Smooth muscle cell (in vitro differentiated cells): Measurements from ENCODE around the gene SSTR3. TPM values are rescaled to one million over a fixed set of nuclear protein-coding genes. Genes with fewer than 3 reads are reported as not detected.

Experiments
- DNase-seq: peaks from one replicate; lab custom pipeline; 2025; ENCODE audit not compliant: unreplicated experiment; lab: John Stamatoyannopoulos, UW
- H2AFZ ChIP-seq: fragments of 200-600 bp; sonication (generic); 2 replicates; pipeline ENCODE4 v1.6.0; 2016; ENCODE audit warnings: antibody characterized with exemption, low read depth, mild to moderate bottlenecking
- H3F3A ChIP-seq: fragments of 200-600 bp; sonication (generic); 2 replicates; pipeline ENCODE4 v1.6.0; 2017; ENCODE audit warnings: antibody characterized with exemption, low read depth
- H3K27ac ChIP-seq: fragments of 200-600 bp; sonication (generic); 2 replicates; pipeline ENCODE4 v1.5.1; 2016; ENCODE audit warnings: low read depth, mild to moderate bottlenecking
- H3K27me3 ChIP-seq: fragments of 200-600 bp; sonication (generic); 2 replicates; pipeline ENCODE4 v1.6.1; 2016; ENCODE audit warnings: low read depth, mild to moderate bottlenecking
- H3K36me3 ChIP-seq: fragments of 200-600 bp; sonication (generic); 2 replicates; pipeline ENCODE4 v1.5.1; 2016; ENCODE audit warnings: low read depth
- H3K4me1 ChIP-seq: fragments of 200-600 bp; sonication (generic); 2 replicates; pipeline ENCODE4 v1.5.1; 2016; ENCODE audit warnings: low read depth
- H3K4me2 ChIP-seq: fragments of 200-600 bp; sonication (generic); 2 replicates; pipeline ENCODE4 v1.6.0; 2016; ENCODE audit warnings: mild to moderate bottlenecking
- H3K4me3 ChIP-seq: fragments of 200-600 bp; sonication (generic); 2 replicates; pipeline ENCODE4 v1.5.1; 2016; ENCODE audit warnings: mild to moderate bottlenecking
- H3K79me2 ChIP-seq: fragments of 200-600 bp; sonication (generic); 2 replicates; pipeline ENCODE4 v1.6.0; 2016; ENCODE audit warnings: low read depth, mild to moderate bottlenecking
- H3K9ac ChIP-seq: fragments of 200-600 bp; sonication (generic); 2 replicates; pipeline ENCODE4 v1.6.0; 2016; ENCODE audit warnings: low read depth
- H3K9me3 ChIP-seq: fragments of 200-600 bp; sonication (generic); replicated peaks from 2 replicates; pipeline ENCODE4 v1.5.1; 2016; ENCODE audit warnings: low read depth
- H4K20me1 ChIP-seq: fragments of 200-600 bp; sonication (generic); 2 replicates; pipeline ENCODE4 v1.6.0; 2016; ENCODE audit warnings: low read depth
- CTCF ChIP-seq: fragments of 200-600 bp; sonication (generic); IDR thresholded peaks from 2 replicates; pipeline ENCODE4 v1.5.1; 2017; ENCODE audit warnings: borderline replicate concordance, mild to moderate bottlenecking, antibody characterized with exemption; ENCODE audit not compliant: insufficient read depth, poor library complexity, severe bottlenecking
- WGBS: methylation state at CpG from one replicate; pipeline ENCODE4 v1.1.7; 2016; ENCODE audit warnings: low lambda C conversion rate; 5-methylcytosine and 5-hydroxymethylcytosine counted together
- polyA plus RNA-seq: library from polyadenylated mRNA; unstranded; fragments of >200 nt; fragmentation: Nextera tagmentation; extraction: Ambion mirVana; gene quantifications from 2 replicates; pipeline ENCODE4 v1.2.1, GENCODE V29; 2016
- total RNA-seq: library from RNA; depleted of rRNA; stranded (reverse); fragments of >200 nt; gene quantifications from 2 replicates; pipeline ENCODE4 v1.2.3, GENCODE V29; 2014

The SSTR3 gene
- total and polyA plus RNA-seq, 2 experiments from 2014 or later = not detected

DNA sequence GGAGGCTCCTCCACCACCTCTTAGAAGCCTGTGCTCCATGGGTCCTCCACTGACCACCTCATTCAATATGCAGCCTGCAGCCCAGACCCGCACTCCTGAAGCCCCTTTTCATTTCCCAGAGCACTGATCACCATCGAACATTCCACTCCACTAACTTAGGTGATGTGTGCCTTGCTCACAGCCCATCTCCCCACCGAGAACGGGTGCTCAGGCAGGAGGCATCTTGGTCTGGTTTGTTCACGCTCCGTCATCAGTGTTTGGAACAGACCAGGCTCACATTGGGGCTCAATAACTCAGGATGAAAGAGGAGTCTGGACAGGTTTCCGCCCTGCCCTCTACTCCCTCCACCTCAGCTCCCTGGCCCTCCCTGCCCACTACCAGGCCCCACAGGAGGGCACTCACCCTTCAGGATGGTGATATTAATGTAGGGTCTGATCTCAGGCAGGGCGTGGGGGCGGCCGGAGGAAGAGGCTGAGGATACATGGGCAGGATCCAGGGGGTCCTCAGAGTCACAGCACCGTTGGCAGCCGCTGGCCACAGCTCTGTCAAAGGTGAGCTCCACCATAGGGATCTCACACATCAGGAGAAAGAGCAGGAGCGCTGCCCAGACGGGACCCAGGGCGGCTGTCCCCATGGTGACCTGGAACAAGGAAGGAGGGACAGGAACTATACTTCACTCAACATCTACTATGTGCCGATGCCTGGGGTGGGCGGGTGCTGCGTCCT is 27.3 kb downstream of the SSTR3 start:
- no peak overlapping the region for H3K9ac ChIP-seq
- H3K4me3 ChIP-seq = no peak overlapping the region
- WGBS = 92% methylated on average over 18 of the region's 18 CpGs
- no peaks in the 10 kb centered on the region for H3K27me3 ChIP-seq
- no peak overlapping the region for H3K4me2 ChIP-seq
- no peaks in the 10 kb centered on the region for H3K36me3 ChIP-seq
- DNase-seq = no peak
- no peak overlapping the region for H2AFZ ChIP-seq
- no peaks in the 10 kb centered on the region for H4K20me1 ChIP-seq
- no peaks in the 10 kb centered on the region for H3K79me2 ChIP-seq
- no peak overlapping the region for H3K27ac ChIP-seq
- no peaks in the 10 kb centered on the region for H3K9me3 ChIP-seq
- TF ChIP-seq CTCF = no peak
- H3K4me1 ChIP-seq = peaks cover 31% of the 10 kb centered on the region
- H3F3A ChIP-seq = no peaks in the 10 kb centered on the region

GRCh38 chr22:37184380-37184755 is 27.9 kb downstream of the SSTR3 start:
- H3K79me2 ChIP-seq = no peaks in the 10 kb centered on the region
- no peak overlapping the region for H3K9ac ChIP-seq
- no peaks in the 10 kb centered on the region for H4K20me1 ChIP-seq
- H3K4me1 ChIP-seq = peaks cover 27% of the 10 kb centered on the region
- no peaks in the 10 kb centered on the region for H3K36me3 ChIP-seq
- no peaks in the 10 kb centered on the region for H3F3A ChIP-seq
- DNase-seq = no peak
- no peak overlapping the region for H3K4me2 ChIP-seq
- no peak for TF ChIP-seq CTCF
- H3K4me3 ChIP-seq = no peak overlapping the region
- H2AFZ ChIP-seq = no peak overlapping the region
- no peak overlapping the region for H3K27ac ChIP-seq
- 93% methylated on average over 12 of the region's 12 CpGs for WGBS
- no peaks in the 10 kb centered on the region for H3K27me3 ChIP-seq
- H3K9me3 ChIP-seq = no peaks in the 10 kb centered on the region

DNA sequence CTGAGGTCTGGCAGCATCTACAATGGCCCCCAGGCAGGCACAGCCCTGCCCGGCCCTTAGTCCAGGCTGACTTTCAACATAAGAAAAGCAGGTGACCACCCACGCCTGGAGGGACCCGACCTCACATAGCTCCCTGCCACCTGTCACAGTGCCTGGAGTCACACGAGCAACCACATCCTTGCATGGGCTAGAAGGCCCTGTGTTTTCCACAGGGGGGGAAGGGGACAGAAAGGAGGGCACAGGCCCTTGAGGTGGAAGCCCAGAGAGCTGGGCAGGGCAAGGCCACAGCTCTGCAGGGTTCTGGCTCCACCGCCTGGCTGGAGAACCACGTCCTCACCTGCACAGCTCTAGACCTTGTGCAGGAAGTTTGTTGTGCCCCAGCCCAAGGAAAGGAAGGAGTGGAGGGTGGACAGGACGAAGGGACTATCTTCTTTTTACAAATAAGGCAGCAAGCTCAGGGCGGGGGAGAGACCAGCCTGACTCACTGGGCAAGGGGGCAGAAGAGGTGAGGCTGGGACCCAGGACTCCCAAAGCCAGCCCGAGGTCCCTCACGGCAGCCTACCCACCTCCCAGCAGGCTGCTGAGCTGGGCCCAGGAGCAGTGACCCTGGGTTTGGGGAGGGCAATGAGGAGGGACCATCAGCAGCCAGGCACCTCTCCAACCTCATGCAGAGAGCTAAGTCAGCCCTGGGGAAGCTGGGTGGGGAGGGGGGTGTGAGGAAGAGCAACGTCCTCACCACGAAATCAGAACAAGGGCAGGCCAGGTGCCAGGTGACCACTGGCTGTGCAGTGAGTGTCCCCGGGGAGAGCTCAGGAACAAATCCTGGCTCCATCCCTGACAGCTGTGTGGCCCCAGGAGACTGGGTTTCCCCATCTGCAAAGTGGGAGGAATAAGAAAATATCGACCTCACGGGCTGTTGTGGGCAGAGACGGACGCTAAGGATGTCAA is 28.6 kb downstream of the SSTR3 start:
- H2AFZ ChIP-seq = no peak overlapping the region
- no peaks in the 10 kb centered on the region for H3F3A ChIP-seq
- H3K4me1 ChIP-seq = peaks cover 25% of the 10 kb centered on the region
- H3K9ac ChIP-seq = no peak overlapping the region
- H3K79me2 ChIP-seq = no peaks in the 10 kb centered on the region
- no peak for DNase-seq
- H3K27ac ChIP-seq = no peak overlapping the region
- H3K36me3 ChIP-seq = no peaks in the 10 kb centered on the region
- H4K20me1 ChIP-seq = no peaks in the 10 kb centered on the region
- WGBS = 82% methylated on average over 17 of the region's 17 CpGs
- H3K9me3 ChIP-seq = no peaks in the 10 kb centered on the region
- TF ChIP-seq CTCF = no peak
- no peaks in the 10 kb centered on the region for H3K27me3 ChIP-seq
- no peak overlapping the region for H3K4me3 ChIP-seq
- H3K4me2 ChIP-seq = no peak overlapping the region
